ENCODE measurements around the gene IPPK.
A peak's percentile ranks its signal among the peaks of the same experiment; 100 is the strongest.
"Not testable (repeated sequence)": the region's sequence is repeated elsewhere in the genome, so short reads cannot be mapped to it uniquely, and the experiment has no call there.

IPPK gene

DNA sequence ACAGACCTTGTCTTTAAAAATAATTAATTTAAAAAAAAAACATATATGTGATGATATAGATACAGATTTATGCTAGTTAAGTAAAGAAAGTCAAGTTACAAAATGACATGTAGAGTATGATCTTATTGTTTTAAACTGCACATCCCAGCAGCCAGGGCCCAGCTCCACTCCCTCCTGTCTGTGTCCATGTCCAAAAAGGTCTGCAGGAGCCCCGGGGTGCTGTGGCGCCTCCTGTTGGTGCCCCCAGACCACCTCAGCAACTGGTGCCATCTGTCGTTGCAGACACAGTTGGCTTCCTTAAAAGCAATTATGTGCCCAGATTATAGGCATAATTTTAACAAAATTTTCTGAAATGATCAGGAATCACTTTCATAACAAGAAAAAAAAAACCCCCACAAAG is 33.3 kb downstream of the IPPK start:
- no peak for DNase-seq

GRCh38 chr9:92635760-92636159 is 34.2 kb downstream of the IPPK start:
- DNase-seq, result no peak

DNA sequence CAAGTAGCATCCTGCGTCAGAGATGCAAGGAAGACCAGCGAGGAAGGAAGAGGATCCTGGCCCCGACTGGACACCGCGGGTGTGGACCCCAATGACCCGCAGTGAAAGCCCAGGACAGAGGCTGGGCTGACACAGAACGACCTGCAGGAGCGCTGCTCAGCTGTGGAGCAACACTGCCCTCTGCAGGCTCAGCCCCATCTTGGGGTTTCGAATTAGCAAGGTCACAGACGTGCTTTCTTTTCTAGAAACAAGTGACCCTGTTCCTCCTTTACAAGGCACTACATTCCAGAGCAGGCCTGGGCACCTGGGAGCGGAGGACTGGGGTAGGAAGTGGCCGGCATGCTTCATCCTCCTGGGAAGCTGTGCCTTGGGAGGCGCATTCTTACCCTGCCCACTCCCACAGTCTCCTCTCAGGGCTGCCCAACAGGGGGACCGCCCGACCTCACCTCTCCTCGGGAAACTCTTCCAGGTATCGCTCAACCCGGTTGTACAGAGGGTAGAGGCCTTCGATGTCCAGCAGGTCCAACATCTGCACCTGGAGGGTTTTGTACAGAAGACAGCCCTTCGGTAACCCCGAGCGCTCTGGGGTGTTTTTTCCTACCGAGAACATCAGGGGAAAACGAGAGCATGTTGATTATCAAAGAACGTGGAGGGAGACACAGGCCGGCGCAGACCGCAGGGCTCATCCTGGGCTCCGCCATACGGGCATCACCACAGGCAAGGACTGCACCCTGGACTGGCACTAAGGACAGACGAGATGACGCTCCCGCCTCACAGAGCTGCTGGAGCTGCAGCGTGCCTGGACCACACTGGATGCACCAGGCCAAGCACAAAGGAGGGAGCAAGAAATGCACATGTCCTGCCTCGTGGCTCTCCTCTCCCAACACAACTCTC is 35.0 kb downstream of the IPPK start:
- DNase-seq, result peak; percentile 45 to 60

DNA sequence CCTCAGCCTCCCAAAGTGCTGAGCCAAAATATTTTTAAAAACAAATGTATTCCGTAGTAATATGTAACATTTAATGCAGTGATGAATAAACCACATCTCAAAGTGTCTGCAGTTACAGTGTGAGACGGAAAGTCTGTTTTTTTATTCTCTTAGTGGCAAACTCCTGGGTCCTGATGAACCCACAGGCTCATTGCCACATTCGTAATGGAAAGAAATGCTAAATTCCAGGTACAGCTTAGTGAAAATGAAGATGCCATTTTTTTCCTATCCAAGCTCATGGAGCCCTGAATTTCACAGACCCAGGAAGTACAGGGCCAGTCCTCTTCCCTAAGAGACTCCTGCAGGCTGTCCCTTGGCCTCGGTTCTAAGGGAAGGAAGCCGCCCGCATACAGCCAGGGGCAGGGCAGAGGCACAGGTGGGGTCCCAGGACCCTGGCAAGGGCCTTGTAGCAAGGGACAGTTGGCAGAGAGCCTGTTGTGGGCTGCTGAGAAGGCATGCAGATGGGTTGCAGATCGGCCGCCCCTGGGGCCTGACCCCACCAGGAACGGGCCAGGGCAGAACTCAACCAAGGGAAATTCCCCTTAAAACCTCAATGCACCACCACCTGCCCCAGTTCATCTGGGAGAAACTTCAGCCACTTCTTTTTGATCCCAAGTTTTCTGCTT is 36.2 kb downstream of the IPPK start:
- DNase-seq, result no peak

DNA sequence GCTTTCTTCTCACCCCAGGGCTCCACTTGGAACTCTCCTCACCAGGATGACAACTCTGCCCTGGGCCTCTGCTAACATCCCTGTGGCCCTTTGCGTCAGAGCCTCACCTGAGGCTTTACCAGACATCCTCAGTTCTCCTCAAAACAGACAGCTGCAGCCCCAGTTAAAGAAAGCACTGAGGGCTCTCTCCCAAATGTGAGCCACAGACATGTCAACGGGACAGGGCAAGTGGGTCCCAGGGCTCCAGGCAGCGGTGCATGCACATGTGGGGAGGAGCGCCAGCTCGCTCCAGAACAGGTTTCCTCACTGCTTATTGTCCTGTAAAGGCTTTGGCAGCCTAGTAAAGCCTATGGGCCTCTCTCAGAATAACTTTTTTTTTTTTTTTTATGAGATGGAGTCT is 37.3 kb downstream of the IPPK start:
- no peak for DNase-seq

DNA sequence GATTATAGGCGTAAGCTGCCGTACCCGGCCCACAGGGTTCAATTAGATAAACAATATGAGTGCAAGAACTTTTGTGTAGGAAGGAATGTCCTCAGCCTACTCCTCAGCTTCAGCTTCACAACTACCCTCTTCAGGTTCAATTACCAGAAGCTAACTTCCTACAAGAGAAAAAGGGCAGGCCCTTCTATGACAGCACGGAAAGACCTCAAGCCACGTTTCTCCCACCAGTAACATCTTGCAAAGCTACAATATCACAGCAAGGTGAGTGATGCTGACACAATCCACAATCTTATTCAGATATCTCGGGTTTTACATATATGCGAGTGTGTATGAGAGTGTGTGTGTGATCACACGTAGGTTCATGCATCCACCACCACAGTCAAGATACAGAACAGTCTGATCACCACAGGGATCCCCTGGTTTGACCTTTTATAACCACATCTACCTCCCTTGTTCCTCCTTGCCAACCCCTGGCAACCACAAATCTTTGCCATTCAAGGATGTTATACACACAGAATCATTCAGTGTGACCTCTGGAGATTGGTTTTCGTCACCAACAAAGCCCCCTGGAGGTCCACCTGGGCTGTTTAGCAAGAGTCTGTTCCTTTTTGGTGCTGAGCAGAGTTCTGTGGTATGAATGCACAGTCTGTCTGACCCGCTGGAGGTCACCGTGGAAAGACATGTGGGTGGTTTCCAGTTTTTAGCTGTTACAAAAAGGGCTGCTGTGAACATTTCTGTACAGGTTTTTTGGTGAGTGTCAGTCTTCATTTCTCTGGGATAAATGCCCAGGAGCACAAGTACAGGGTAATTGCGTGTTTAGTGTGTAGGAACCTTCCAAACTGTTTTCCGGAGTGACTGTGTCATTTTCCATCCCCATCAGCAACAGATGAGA is 38.2 kb downstream of the IPPK start:
- no peak for DNase-seq

- DNase-seq, result no peak
Observed at GRCh38 chr9:92627651-92628050, 42.3 kb downstream of the IPPK start.

DNA sequence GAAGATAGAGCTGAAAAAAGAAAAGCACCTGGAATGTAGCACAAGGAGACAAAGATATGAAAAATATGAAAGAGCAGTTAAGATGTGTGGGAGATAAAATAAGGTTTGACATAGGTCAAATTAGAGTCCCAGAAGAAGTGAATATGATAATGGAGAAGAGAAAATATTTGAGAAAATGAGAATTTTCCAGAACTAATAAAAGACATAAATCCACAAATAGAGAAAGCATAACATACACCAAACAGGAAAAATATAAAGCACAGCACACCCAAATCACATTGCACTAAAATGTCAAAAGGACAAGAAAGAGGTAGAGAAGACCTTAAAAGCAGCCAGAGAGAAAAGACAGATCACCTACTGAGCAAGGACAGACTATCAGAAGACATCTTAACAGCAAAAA is 43.4 kb downstream of the IPPK start:
- no peak for DNase-seq

DNA sequence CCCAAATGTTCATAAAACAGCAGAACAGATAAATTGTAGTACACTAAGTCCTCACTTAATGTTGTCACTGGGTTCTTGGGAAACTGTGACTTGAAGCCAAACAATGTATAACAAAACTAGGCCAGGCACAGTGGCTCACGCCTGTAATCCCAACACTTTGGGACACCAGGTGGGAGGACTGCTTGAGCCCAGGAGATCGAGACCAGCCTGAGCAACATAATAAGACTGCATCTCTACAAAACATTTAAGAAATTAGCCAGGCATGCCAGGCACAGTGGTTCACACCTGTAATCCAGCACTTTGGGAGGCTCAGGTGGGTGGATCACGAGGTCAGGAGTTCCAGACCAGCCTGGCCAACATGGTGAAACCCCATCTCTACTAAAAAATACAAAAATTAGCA is 46.0 kb downstream of the IPPK start:
- DNase-seq, result not testable (repeated sequence)

GRCh38 chr9:92620845-92621244 is 49.1 kb downstream of the IPPK start:
- no peak for DNase-seq

GRCh38 chr9:92619601-92620300 is 50.2 kb downstream of the IPPK start:
- DNase-seq, result no peak

DNA sequence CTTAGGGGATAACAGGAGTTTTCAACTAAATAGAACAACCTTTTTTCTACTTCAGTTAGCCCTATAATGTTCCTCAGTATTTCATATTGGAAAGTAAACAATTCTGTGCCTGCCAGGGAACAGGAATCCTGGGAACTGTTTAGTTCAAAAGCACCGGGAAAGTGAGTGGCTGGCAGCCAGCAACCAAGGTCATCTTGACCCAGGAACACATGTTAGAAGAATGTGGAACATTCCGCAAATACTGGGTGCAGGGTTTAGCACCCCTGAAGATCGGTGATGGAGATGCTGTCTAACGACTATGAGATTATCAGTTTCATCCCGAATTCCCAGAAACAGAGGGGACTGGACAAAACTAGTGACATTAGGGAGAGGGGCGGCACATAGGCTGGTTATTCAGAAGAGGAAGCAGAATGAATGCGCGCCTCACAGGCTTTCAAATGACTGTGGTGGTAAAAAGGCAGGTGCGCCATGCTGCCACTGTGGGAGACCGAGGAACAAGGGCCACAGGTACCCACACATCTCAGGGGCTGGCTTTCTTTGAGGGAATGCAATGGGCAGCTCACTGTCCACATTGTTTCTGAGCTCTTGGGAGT is 51.2 kb downstream of the IPPK start:
- no peak for DNase-seq

GRCh38 chr9:92617951-92618510 is 51.9 kb downstream of the IPPK start:
- no peak for DNase-seq

DNA sequence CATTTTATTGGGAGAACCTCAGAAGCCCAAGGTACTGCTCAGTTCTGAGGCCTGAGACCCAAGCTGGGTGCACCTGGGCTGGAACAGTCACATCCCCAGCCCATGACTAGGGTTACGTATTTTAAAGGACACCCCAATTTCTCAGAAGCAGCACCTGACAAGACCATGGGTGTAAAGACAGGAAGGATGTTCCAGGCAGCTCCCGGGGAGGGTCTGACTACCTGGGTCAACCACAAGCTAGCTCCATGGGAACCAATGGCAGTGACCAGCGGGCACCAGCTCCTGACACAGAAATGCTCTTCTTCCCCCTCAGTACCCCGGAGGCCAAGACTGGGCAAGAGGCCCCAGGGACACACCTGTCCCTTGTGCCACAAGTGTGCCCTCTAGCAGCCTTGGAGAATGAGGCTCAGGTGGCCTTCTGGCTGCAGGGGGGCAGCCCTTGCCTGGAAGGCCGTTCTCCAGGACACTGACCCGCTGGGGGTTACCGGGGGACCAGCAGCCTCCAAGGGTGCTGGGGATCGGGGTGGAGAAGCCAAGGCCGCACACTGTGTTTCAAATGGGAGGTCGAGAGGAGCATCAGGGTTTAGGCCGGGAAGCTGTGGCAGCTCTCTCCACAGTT is 52.6 kb downstream of the IPPK start:
- no peak for DNase-seq

- no peak for DNase-seq
Observed at GRCh38 chr9:92616655-92617111, 53.2 kb downstream of the IPPK start.

DNA sequence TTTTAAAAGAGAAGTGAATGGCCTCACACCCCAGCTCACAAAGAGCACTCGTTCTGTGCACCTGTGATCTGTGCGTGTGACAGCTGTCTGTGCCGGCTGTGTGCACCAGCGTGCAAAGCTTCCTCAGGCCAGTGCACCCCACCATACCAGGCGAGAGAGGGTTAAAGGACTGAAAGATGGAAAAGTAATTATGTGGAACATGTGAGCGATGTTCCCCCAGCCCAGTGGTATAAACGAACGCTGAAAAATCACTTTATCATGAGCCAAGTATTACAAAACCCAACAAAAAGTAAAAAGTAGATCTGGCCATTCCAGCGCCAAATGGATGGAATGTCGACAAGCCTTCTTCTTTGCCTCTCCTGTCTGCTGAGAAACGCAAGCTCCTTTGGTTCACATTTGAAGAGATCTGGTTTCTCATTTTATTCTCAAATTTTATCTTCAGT is 53.7 kb downstream of the IPPK start:
- no peak for DNase-seq

DNA sequence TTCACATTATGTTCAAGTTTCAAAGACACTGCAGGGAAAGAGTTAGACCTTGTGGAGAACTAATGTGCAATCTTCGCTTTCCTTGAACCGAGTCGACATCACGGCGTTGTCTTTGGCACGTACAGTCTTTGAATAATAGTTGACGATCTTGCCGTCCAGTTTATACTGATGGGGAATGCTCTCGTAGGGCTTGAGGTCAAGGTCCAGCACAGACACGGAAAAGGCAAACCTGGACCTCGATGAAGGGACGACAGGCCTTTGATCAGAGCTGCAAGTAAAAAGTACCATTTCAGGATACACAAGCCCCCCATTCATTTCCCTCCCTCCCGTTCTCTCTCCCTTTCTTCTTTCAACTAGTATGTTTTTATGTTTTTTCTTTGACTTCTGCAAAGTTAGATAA is 54.1 kb downstream of the IPPK start:
- DNase-seq, result no peak

DNA sequence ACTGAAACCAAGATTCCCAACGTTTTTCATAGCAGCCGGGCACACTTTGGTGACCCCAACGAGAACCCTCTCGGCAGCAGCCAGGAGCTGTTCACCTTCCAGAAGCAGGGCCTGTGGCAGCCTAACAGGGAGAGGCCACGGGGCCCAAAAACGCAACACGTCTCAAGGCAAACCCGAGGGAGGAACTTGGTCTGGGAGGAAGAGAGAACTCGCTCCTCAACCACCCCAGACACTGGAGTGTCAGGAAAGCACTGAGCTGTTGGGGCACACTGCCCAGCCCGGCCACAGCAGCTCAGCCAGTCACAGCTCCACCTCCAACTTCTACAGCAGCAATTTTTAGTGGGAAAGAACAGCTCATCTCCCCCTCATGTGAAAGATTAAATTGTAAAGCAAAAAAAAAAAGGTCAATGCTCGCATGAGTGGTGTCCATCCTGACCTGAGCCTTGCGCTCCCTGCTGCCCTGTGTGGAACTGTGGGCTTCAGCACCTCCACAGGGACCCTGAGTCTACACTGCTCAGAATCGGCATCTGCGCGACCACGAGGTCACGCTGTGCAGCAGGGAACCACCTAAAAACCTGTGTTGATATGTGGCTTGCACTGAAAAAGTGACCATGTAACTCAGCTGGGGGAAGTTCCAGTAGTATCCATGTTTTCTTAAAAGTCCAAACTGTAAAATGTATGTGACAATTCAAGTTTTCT is 55.0 kb downstream of the IPPK start:
- no peak for DNase-seq

- DNase-seq, result no peak
Observed at GRCh38 chr9:92614123-92614510, 55.8 kb downstream of the IPPK start.

DNA sequence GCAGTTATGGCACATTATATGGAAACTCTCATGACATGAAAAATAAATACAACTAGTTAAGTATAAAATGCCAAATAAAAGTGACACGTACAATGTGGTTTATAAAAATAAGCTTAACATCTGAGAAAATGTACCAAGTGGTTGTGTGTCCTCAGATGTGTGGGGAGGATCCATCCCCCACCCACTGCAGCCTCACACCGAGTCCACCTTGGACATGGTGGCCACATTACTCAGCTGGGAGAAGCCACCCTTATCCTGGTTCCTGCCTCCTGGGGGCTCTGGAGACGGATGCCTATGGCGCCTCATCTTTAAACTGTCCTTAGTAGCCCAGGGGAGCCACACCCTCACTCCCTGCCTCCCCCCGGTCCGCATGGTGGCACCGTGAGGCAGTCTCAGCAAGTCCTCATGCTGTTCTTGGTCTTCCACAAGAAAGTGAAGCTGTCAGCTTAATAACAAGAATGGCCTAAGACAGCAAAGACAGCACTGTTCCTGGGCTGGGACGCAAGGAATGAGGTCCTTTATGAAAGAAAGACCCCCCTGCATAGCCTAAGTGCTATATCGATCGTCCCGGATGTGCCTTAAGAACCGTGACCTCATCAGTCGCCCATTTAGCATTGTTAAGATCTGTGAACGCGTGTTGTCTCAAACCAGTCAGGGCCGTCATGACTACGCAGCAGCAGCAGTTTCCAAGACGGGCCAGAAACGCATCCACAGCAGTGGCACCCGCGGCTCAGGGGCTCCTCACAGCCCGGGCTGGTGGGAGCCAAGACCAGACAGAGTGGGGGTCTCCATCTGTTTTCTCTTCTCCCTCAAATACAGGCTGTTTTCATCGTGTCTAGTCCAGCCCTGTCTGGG is 56.4 kb downstream of the IPPK start:
- no peak for DNase-seq

Measured in stimulated activated CD4-positive, alpha-beta T cell treated with anti-CD3 and anti-CD28 coated beads, Interleukin-4, amount 100 ng/mL, for 4 hours (primary cell).